Measurements from ENCODE around the gene BCKDHA.
"Not testable (repeated sequence)": the region's sequence is repeated elsewhere in the genome, so short reads cannot be mapped to it uniquely, and the experiment has no call there.

BCKDHA gene

DNA sequence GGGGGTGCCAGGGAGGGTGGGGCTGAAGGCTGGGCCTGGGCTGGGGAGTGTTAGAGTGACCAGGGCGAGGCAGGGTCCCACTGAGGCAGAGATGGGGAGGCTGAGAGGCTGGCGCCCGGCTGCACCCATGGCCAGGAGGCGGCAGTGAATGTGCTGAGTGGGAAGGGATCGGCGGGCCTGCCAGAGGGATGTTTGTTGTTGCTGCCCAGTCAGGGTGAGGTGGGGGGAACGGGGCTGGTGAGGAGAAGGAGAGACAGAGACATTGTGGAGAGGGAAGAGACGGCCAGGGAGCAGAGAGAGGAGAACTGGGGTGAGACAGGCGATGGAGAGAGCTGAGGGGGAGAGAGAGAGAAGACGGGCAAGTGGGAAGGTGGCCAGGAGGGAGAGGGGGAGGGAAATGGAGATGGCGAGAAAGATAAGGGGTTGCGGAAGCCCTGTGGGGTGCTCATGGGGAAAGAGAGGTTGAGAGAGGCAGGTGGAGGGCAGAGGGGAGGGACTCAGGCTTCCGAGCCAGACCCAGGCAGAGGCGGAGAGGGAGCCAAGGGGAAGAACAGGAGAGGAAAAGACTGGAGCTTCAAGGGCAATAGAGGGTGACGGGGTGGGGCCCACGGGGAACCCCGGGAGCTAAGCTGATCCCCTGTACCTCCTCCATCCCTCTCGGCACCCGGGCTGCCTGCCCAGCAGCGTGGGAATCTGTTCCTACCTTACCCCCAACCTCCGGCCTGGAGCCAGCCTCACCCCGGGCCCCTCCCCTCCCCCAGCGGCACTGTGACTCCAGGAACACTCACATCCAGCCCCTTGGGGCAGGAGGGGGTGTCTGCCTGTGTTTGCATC is 30.2 kb downstream of the BCKDHA start:
- DNase-seq, result peak; percentile 84

DNA sequence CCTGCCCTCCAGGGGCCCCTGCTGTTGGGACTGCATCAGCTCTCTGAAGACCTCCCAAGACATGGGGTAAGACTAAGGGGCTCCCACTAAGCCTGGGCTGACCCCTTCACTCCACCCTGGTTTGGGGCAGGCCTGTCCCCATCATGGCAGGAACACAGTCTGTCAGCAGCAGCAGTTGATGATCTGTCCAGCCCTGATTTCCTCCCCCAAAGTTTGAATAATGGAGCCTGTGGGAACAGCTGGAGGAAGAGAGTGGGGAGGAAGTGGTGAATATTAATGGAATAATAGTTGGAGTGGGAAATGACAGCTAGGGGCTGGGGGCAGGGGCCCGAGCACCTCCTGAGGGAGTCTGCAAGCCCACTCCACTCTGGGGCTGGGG is 30.9 kb downstream of the BCKDHA start:
- no peak for DNase-seq

DNA sequence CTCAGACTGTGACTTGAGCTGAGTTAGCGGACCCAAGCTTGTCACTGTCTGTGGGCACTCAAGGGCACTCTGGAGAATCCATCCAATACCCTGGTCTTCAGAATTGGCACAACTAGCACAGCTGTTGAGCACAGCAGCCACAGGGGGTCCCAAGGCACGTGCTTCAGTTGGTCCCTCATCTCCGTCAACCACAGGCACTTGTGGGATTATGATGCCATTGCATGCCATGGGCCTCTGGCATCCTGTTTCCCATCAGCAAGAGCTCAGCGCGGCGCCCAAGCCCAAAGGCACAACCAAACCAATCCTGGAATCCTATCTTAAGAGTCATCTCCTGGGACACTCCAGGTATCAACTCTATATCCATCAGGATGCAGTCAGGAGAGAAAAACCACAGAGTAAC is 33.3 kb downstream of the BCKDHA start:
- no peak for DNase-seq

DNA sequence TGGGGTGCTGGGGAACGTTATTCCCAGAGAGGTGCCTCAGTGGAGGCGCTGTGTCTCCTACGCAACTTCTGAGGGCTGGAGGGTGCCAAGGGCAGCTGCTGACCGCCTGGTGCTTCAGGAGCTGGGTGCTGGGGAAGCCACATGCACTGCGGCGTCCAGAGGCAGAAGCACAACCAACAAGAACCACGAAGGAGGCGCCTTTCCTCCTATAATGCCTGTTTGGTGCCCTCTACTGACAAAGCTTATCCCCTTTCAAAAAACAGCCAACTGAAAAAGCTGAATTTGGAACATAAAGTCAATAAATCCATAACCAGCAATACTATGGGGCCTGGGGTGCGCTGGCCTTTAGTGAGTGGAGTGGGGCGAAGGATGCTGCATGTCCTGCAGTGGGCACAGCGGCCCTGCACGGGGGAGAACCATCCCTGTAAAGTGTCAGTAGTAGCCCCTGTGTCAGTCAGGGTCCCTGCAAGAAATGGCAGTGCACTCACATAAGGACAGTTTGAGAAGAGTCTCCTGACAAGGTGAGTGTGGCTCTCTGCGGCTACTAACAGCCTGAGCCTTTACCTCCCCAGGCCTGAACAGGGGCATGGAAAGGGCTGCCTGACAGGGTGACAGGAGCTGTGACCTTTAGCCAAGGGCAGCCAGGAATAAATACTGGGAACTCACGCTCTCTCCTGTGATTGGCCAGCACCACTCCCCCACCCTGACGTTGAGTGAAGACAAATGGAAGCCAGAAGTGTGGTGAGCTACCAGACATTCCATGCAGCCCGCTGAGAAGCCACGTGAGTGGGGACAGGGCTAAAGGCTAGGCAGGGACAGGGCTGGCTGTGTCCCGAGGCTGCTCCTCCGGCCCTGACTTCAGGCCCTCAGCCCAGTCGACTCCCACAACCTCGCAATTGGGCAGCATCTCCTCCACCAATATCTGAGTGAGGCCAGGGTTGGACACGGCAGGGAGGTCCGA is 34.1 kb downstream of the BCKDHA start:
- DNase-seq, result no peak

DNA sequence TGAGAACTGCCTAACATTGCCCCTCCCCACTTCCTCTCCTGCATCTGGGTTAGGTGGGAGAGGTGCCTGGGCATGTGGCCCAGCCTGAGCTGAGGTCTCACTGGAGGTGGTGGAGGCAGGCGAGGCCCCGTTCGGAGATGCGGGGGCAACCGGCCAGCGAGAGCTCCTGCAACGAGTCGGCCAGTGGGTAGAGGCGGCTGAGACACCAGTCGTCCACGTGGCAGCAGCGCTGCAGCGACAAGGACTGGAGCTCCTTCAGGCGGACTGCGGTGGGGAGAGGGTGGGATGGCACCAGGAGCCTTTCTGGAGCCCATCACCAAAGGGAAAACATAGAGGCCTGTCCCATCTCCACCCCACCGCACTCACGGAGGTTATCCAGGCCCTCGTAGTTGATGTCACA is 35.6 kb downstream of the BCKDHA start:
- no peak for DNase-seq

DNA sequence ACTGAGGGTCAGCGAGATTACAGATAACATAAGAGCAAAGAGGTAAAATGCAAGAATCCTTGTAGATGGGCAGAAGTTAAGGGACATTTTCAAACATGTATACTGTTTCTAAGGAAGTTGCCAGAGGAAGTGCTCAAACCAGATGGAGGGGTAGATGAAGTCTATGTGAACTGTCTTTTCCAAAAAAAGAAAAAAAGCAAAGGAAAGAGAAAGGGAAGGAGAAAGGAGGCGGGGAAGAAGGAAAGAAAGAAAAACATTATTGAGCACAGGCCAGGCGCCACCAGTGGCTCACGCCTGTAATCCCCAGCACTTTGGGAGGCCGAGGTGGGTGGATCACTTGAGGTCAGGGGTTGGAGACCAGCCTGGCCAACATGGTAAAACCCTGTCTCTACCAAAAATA is 36.8 kb downstream of the BCKDHA start:
- DNase-seq, result no peak

DNA sequence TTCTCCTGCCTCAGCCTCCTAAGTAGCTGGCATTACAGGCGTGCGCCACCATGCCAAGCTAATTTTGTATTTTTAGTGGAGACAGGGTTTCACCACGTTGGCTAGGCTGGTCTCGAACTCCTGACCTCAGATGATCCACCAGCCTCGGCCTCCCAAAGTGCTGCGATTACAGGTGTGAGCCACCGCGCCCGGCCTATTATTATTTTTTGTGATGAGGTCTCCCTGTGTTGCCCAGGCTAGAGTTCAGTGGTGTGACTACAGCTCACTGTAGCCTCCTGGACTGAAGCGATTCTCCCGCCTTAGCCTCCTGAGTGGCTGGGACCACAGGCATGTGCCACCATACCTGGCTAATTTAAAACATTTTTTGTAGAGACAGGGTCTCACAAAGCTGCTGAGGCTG is 37.8 kb downstream of the BCKDHA start:
- DNase-seq, result not testable (repeated sequence)

DNA sequence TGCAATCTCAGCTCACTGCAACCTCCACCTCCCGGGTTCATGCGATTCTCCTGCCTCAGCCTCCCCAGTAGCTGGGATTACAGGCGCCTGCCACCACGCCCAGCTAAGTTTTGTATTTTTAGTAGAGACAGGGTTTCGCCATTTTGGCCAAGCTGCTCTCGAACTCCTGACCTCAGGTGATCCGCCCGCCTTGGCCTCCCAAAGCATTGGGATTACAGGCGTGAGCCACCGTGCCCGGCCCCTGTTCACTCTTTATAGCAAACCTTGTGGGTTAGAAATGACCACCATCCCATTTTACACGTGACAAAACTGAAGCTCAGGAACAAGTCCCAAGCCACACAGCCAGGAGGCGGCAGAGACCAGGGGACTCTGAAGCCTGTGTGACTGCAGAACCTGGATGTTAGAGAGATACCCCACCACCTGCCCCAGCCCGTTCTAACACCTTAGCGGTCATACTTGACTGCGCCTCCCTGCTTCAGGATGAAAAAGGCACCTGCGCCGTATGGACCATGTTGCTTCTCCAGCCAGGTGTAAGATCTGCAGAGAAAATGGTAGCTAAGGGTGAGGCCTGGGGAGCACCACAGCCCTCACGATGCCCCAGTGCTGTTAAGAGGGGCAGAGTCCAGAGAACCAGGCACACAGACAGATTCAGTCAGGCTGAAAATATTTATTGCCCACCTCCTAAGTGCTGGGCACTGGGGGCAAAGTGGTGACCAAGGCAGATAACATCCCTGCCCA is 38.5 kb downstream of the BCKDHA start:
- DNase-seq, result no peak

DNA sequence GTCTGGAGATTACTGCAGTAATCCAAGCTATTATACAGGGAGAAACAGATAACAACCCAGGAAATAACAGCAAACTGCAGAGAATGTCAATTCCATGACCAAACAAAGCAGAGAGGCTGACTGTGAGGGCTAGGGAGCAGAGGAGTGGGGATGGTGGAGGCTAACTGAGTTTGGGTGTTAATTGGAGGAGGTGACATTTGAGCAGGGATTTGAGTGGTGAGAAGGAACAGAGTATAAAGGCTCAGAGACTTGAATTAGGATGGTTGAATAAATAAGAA is 39.0 kb downstream of the BCKDHA start:
- DNase-seq, result no peak

DNA sequence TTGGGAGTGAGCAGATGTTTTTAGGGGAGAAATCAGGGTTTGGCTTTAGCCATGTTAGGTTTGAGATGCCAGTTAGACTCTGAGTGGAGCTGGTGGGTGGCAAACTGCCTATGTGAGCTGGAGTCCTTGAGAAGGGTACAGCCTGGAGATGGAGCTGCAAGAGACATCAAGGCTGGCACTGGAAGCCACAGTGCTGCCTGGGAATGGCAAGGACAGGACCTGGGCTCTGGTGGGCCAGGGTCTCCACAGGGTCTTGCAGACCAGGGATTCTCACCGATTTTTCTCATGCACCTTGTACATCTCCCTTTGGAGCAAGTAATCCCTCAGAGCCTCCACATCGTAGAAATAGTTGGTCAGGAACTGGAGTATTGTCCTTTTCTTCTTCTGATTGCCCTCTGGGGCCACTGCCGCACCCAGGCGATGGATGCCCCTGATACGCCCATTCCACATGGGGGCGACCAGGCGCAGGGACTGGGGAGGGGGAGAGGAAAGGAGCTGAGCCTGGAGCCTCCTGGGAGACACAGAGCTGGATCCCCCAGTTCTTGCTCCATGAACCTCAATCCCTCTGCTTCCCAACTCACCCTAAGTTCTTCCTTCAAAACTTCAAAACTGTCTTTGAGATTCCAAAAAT is 40.4 kb downstream of the BCKDHA start:
- DNase-seq, result no peak

DNA sequence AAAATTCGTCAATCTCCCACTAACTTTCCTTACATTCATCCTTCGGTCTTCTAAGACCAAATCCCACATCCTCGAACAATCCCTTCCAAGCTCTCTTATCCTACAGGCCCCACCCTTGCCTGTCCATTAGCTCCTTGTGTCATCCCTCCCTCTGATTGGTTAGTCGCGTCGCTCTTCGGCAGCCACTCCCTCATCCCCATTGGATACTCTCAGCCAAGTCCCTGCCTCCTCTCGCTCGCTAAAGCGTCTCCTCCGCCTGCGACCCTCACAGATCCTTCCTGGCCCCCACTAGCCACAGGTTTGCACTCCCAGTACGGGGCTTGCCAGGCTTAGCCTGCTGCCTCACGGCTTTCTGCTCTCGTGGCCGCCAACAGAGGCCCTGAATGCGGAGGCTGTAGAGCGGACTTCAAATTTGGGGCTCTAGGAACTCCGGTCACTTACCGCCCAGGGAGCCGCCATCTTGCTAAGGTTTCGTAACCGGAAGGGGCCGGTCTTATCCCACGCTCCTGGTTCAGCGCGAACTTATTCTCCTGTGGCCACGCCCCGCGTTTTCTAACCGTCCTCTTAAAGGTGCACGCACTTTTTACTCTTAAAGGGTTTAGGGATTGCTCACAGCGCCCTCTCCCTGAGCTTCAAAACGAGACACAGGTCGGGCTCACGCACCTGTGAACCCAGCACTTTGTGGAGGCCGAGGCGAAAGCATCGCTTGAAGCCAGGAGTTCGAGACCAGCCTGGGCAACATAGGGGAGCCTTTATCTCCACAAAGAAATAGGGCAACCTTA is 42.0 kb downstream of the BCKDHA start, which contains the start of gene DMAC2:
Gene DMAC2 (minus strand): TSS at position 472 of the 782 bp plus-strand sequence. CDS start 13 bp downstream, at position 459.
- peak; percentile 98 for DNase-seq

DNA sequence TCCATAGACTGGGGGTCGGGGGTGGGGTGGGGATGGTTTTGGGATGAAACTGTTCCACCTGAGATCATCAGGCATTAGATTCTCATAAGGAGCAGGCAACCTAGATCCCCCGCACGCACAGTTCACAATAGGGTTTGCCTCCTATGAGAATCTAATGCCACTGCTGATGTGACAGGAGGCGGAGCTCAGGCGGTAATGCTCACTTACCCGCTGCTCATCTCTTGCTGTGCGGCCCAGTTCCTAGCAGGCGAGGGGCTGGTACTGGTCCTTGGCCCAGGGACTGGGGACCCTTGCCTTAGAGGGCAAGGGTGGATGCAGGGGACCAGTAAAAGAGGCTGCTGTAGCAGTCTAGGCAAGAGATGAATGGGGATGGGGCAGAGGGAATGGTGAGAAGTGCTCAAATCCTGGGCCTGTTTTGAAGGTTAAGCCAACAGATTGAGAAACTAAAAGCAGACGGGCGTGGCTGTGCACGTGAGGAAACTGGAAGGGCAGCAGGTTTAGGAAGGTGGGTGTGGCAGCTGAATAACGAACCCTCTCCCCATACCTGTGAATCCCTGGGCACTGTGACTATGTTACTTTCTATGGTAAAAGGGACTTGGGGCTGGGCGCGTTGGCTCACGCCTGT is 43.8 kb downstream of the BCKDHA start:
- no peak for DNase-seq

DNA sequence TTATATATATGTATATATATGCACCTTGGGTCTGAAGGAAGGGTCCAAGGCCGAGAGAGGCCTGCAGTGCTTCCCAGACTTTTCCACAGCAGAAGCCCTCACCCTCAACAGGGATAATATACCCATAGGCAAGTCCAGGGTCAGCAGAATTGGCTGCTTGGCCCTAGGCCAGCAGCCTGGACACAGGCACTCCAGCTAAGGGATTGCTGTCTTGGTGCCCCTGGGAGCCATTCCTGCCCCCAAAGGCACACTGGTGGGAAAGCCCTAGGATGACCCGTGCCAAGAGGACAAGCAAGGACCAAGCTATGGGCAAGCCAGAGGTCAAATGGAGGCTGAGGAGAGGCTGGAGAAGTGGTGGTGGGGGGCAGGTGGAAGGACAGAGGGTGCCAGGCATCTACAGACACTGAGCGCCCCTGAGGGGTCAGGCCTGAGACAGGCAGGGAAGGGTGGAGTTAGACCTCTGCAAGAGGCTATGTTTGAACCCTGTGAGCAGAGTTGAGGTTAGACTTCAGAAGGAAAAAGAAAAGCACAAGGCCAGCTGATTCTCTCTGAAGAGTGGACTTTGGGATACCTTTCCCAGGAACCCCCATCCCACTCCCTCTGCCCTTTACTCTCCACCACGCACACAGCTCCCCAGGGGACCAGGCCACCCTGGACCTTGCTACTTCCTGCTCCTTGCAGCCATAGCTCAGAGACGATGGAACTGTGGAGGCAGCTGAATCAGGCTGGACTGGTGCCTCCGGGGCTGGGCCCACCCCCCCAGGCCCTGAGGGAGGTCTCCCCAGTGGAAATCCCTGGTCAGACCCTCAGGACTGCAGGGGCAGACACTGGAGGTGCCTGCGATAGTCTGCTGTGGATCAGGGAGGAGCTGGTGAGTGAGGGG is 45.1 kb downstream of the BCKDHA start, which contains the start of gene ERICH4:
Gene ERICH4 (plus strand): TSS at position 684 of the 883 bp plus-strand sequence. CDS start 14 bp downstream, at position 698.
- DNase-seq, result no peak

DNA sequence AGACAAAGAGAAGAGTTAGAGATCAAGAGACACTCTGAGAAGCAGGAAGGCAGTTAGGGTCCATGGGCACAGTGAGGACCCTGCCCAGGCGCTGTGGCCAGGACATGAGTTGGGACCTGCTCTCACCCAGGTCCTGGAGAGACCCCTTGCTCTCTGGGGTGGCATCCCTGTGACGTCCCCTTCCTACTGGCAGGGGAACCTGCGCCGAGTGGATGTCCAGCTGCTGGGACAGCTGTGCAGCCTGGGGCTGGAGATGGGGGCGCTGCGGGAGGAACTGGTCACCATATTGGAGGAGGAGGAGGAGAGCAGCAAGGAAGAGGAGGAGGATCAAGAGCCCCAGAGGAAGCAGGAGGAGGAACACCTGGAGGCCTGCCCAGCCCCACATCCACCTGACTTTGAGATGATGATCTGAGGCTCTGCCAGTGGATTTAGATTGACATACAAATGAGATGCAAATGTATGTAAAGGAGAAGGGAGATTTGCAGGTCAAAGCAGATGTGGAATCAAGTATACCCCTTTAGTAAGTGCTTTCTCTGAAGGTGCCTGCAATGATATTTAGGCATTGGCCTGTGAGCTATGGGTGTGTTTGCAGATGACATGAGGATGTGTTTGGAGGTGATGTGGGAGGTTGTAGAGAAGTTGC is 46.3 kb downstream of the BCKDHA start:
- no peak for DNase-seq

DNA sequence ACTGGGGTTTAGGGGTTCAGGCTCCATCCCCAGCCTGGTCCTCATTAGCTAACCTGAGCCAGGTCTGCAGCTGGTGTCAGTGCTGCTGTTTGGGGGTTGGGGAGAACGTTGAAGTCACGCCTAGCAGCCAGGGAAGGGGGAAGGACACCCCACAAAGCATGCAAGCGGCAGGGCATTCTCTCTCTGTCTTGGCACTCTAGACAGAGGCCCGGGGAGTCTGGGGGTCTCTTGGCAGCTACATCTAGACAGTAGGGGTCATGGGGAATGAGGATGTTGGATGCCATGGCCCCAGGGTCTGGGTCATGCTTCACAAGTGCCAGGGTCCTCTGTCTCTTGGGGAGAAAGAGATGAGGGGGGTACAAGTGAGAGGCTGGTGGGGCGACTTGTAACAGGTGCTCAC is 48.0 kb downstream of the BCKDHA start:
- DNase-seq, result no peak

DNA sequence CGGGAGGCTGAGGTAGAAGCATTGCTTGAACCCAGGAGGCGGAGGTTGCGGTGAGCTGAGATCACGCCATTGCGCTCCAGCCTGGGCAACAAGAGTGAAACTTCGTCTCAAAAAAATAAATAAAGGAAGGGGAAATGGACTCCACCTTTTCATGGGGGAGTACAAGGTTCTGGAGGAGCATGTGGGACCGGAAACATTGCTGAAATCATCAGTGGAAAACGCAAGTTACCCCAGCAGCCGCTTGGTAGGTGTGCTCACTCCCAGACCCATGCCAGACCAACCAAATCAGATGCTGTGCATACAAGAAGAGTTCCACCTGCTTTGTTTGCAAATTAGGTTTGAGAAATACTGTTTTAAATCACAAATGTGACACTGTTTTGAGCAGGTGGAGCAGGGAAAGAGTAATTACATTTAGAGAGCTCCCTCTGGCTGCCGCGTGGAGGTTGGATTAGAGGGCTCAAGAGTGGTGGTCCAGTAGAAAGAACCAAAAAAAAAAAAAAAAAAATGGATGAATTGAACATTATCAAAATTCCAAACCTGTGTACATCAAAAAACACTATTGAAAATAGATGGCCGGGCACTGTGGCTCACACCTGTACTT is 50.2 kb downstream of the BCKDHA start:
- no peak for DNase-seq

DNA sequence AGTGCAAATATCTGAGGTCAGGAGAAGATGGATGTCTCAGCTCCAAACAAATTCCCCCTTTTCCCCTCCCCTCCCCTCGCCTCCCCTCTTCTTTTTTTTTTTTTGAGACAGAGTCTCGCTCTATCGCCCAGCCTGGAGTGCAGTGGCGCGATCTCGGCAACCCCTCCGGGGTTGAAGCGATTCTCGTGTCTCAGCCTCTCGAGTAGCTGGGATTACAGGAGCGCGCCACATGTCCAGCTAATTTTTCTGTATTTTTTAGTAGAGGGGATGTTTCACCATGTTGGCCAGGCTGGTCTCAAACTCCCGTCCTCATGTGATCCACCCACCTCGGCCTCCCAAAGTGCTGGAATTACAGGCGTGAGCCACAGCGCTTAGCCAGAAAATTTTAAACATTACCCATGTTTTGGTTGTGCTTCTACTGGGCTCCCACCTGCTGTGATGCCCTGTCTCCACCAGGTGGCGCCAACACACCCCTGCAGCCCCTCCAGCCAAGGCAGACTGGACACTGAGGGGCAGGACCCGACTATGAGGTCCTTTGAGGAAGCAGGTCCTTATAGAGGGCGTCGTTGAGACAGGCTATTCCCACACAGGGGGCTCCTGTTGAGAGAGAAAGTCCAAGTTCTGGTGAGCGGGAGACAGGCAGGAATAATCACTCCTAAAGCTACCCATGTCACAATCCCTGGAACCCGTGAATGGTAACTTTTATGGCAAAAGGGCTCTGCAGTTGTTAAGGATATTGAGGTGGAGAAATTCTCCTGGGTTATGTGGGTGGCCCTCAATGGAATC is 51.7 kb downstream of the BCKDHA start:
- peak; percentile 63 for DNase-seq

DNA sequence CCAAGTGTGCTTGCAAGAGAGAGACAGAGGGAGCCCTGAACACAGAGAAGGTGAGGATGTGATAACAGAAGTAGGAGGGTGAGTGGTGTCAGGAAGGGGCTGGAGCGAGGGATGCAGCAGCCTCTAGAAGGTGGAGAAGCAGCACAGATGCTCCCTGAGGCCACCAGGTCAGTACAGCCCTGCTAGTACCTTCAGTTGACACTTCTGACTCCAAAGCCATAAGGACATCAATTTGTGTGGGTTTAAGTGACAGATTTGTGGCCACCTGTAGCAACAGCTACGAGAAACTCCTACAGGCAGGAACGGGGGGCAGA is 52.2 kb downstream of the BCKDHA start:
- no peak for DNase-seq
